ENCODE data around the gene ADGRB3. TPM values are rescaled to one million over a fixed set of nuclear protein-coding genes. Genes with fewer than 3 reads are reported as not detected.

The ADGRB3 gene
- total RNA-seq, 2 experiments from 2014 or later: not detected

- BruUV-seq (replicated peaks): no TSS peak
- intact Hi-C loops (cut with micrococcal nuclease; ENCODE audit: unreplicated experiment): no loop called here
- no peaks in the 10 kb centered on the region for H3K9me2 ChIP-seq (ENCODE audit: insufficient read depth, low read length)
- CTCF ChIA-PET (ENCODE audit: unreplicated experiment): no interaction called here
- H3K27ac ChIP-seq (ENCODE audit: low read depth, low read length, poor library complexity, severe bottlenecking): no peak overlapping the region
- H3K4me1 ChIP-seq (ENCODE audit: insufficient read depth, low read length, poor library complexity, severe bottlenecking): no peaks in the 10 kb centered on the region
- TF ChIP-seq EZH2phosphoT487 (IDR thresholded peaks at IDR 0.05; ENCODE audit: borderline replicate concordance, low read depth, low read length) (no peak), CTCF (conservative IDR thresholded peaks at IDR 0.05; ENCODE audit: low read length) (no peak)
- no peak overlapping the region for H3K4me2 ChIP-seq (ENCODE audit: low read length)
- H2AFZ ChIP-seq (ENCODE audit: low read length): no peak overlapping the region
- DNase-seq (ENCODE audit: low spot score): no peak
- no peak overlapping the region for H3K4me3 ChIP-seq (ENCODE audit: low read depth, low read length, poor library complexity, severe bottlenecking)
- no peaks in the 10 kb centered on the region for H3K79me2 ChIP-seq (ENCODE audit: insufficient read depth, low read depth, low read length)
- no peaks in the 10 kb centered on the region for H3K9me3 ChIP-seq (ENCODE audit: low read length)
- POLR2A ChIA-PET: no interaction called here
- no peaks in the 10 kb centered on the region for H3K36me3 ChIP-seq (ENCODE audit: insufficient read depth, low read length)
- H4K20me1 ChIP-seq (ENCODE audit: insufficient read depth, low read length): no peaks in the 10 kb centered on the region
Measured at GRCh38 chr6:69007781-69008180, 372.7 kb downstream of the ADGRB3 start.

GRCh38 chr6:69012211-69012610 is 377.1 kb downstream of the ADGRB3 start:
- no peaks in the 10 kb centered on the region for H4K20me1 ChIP-seq (ENCODE audit: insufficient read depth, low read length)
- H2AFZ ChIP-seq (ENCODE audit: low read length): no peak overlapping the region
- H3K4me2 ChIP-seq (ENCODE audit: low read length): no peak overlapping the region
- H3K4me3 ChIP-seq (ENCODE audit: low read depth, low read length, poor library complexity, severe bottlenecking): no peak overlapping the region
- no peaks in the 10 kb centered on the region for H3K9me2 ChIP-seq (ENCODE audit: insufficient read depth, low read length)
- no peaks in the 10 kb centered on the region for H3K9me3 ChIP-seq (ENCODE audit: low read length)
- no peaks in the 10 kb centered on the region for H3K79me2 ChIP-seq (ENCODE audit: insufficient read depth, low read depth, low read length)
- intact Hi-C loops (cut with micrococcal nuclease; ENCODE audit: unreplicated experiment): no loop called here
- no peak overlapping the region for H3K27ac ChIP-seq (ENCODE audit: low read depth, low read length, poor library complexity, severe bottlenecking)
- no peaks in the 10 kb centered on the region for H3K36me3 ChIP-seq (ENCODE audit: insufficient read depth, low read length)
- BruUV-seq (replicated peaks): no TSS peak
- TF ChIP-seq EZH2phosphoT487 (IDR thresholded peaks at IDR 0.05; ENCODE audit: borderline replicate concordance, low read depth, low read length): no peak
- no peak for TF ChIP-seq CTCF (conservative IDR thresholded peaks at IDR 0.05; ENCODE audit: low read length)
- CTCF ChIA-PET (ENCODE audit: unreplicated experiment): interaction anchor here (1.5 kb wide), 1 partner anchor 37 kb away, joined by 3 read pairs; no protein-coding TSS in a partner anchor
- DNase-seq (ENCODE audit: low spot score): no peak
- POLR2A ChIA-PET: no interaction called here
- H3K4me1 ChIP-seq (ENCODE audit: insufficient read depth, low read length, poor library complexity, severe bottlenecking): no peaks in the 10 kb centered on the region

- Histone ChIP-seq H2AFZ (ENCODE audit: low read length) (no peak overlapping the region), H3K4me1 (ENCODE audit: insufficient read depth, low read length, poor library complexity, severe bottlenecking) (no peaks in the 10 kb centered on the region), H3K79me2 (ENCODE audit: insufficient read depth, low read depth, low read length) (no peaks in the 10 kb centered on the region), H3K9me3 (ENCODE audit: low read length) (no peaks in the 10 kb centered on the region), H3K36me3 (ENCODE audit: insufficient read depth, low read length) (no peaks in the 10 kb centered on the region), H3K4me2 (ENCODE audit: low read length) (no peak overlapping the region), H3K27ac (ENCODE audit: low read depth, low read length, poor library complexity, severe bottlenecking) (no peak overlapping the region), H4K20me1 (ENCODE audit: insufficient read depth, low read length) (no peaks in the 10 kb centered on the region), H3K4me3 (ENCODE audit: low read depth, low read length, poor library complexity, severe bottlenecking) (no peak overlapping the region), H3K9me2 (ENCODE audit: insufficient read depth, low read length) (no peaks in the 10 kb centered on the region)
- TF ChIP-seq CTCF (conservative IDR thresholded peaks at IDR 0.05; ENCODE audit: low read length) (no peak), EZH2phosphoT487 (IDR thresholded peaks at IDR 0.05; ENCODE audit: borderline replicate concordance, low read depth, low read length) (no peak)
- intact Hi-C loops (cut with micrococcal nuclease; ENCODE audit: unreplicated experiment): no loop called here
- CTCF ChIA-PET (ENCODE audit: unreplicated experiment): interaction anchor here (1.5 kb wide), 1 partner anchor 38 kb away, joined by 3 read pairs; no protein-coding TSS in a partner anchor
- DNase-seq (ENCODE audit: low spot score): no peak
- POLR2A ChIA-PET: no interaction called here
- no TSS peak for BruUV-seq (replicated peaks)
Measured at GRCh38 chr6:69012876-69013275, 377.8 kb downstream of the ADGRB3 start.

Data from OCI-LY7 (cell line).